ENCODE measurements around the gene INTS11. TPM values are rescaled to one million over a fixed set of nuclear protein-coding genes. Genes with fewer than 3 reads are reported as not detected.

INTS11 gene
- total and polyA plus RNA-seq, 2 of the 13 experiments (the other 11 are each of a cell fraction or from before 2014, with no cell fraction given), result 52.8 to 94.8 TPM

DNA sequence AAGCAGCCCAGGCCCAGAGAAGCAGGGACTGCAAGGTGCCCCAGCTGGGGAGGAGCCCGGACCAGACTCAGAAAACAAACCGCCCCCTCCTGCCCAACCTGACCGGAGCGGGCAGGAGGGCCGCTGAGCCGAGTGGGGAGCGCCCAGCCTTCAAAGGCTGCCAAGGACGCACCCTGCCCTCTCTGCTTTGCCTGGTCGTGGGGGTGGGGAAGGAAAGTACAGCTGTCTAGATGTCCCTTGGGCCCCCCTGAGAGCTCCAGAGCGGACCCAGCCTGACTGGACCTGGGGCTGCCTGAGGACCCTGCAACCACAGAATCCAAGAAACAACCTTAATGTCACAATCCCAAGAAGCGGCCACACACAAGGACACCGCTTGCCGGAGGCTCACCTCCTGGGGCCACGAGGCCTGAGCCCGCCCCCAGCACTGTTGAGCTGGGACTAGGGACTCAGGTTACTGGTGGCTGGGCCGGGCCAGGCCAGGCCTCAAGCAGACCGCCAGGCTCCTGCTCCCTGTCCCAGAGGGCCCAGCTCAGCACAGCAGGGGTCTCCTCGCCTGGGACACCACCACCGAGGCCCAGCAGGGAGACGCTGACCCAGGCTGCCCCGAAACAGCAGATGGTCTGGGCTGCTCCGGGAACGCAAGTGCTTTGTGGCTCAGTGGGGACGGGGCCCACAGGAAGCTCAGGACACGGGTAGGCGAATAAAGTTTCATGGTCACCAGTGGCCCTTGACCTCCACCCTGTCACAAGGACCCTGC is 23.4 kb upstream of the INTS11 start (continued):
- TF ChIP-seq SP1 (IDR thresholded peaks at IDR 0.05) (no peak), SP1 (CRISPR knock-in tag; IDR thresholded peaks at IDR 0.05) (peak; percentile 12; the same call in 1 of the 2 replicates), SIX4 (CRISPR knock-in tag; IDR thresholded peaks at IDR 0.05) (peak; percentile 73; the same call in 1 of the 2 replicates), PCBP1 (IDR thresholded peaks at IDR 0.05; ENCODE audit: borderline replicate concordance, low read depth, low read length) (no peak), ZNF547 (CRISPR knock-in tag; IDR thresholded peaks at IDR 0.05) (0 out of 2 replicates have a peak, but pooled peaks have one; percentile 4), HOXA5 (CRISPR knock-in tag; IDR thresholded peaks at IDR 0.05) (no peak), KAT8 (CRISPR knock-in tag; IDR thresholded peaks at IDR 0.05) (no peak; the same call in none of the 2 replicates), ZNF17 (CRISPR knock-in tag; IDR thresholded peaks at IDR 0.05) (no peak), ARNTL (CRISPR knock-in tag; IDR thresholded peaks at IDR 0.05) (no peak), ARNT2 (CRISPR knock-in tag; IDR thresholded peaks at IDR 0.05; ENCODE audit: low read depth) (peak; percentile 52), ATF7-NPFF (CRISPR knock-in tag; IDR thresholded peaks at IDR 0.05; ENCODE audit: low read depth) (0 out of 2 replicates have a peak, but pooled peaks have one; percentile 30), ZNF678 (CRISPR knock-in tag; IDR thresholded peaks at IDR 0.05) (0 out of 2 replicates have a peak, but pooled peaks have one; percentile 41), SMAD3 (CRISPR knock-in tag; IDR thresholded peaks at IDR 0.05) (no peak), HES4 (CRISPR knock-in tag; IDR thresholded peaks at IDR 0.05; ENCODE audit: borderline replicate concordance) (peak; percentile 74; the same call in 1 of the 2 replicates), ZNF724P (CRISPR knock-in tag; IDR thresholded peaks at IDR 0.05; ENCODE audit: borderline replicate concordance) (no peak)
- TF ChIP-seq, protein P1, sequence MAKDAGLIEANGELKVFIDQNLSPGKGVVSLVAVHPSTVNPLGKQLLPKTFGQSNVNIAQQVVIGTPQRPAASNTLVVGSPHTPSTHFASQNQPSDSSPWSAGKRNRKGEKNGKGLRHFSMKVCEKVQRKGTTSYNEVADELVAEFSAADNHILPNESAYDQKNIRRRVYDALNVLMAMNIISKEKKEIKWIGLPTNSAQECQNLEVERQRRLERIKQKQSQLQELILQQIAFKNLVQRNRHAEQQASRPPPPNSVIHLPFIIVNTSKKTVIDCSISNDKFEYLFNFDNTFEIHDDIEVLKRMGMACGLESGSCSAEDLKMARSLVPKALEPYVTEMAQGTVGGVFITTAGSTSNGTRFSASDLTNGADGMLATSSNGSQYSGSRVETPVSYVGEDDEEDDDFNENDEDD (CRISPR knock-in tag; IDR thresholded peaks at IDR 0.05; ENCODE audit: borderline replicate concordance), result peak; percentile 58; the same call in 1 of the 2 replicates
- TF ChIP-seq, protein P2, sequence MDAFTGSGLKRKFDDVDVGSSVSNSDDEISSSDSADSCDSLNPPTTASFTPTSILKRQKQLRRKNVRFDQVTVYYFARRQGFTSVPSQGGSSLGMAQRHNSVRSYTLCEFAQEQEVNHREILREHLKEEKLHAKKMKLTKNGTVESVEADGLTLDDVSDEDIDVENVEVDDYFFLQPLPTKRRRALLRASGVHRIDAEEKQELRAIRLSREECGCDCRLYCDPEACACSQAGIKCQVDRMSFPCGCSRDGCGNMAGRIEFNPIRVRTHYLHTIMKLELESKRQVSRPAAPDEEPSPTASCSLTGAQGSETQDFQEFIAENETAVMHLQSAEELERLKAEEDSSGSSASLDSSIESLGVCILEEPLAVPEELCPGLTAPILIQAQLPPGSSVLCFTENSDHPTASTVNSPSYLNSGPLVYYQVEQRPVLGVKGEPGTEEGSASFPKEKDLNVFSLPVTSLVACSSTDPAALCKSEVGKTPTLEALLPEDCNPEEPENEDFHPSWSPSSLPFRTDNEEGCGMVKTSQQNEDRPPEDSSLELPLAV (CRISPR knock-in tag; conservative IDR thresholded peaks at IDR 0.05; ENCODE audit: low read depth), result no peak
